BJ (cell line): ENCODE measurements around the gene BAX. TPM values are rescaled to one million over a fixed set of nuclear protein-coding genes. Genes with fewer than 3 reads are reported as not detected.

ENCODE experiments used
- CTCF ChIA-PET: fragments of 350-600 bp; formaldehyde crosslinking; extraction: SDS; loops from one replicate; lab custom pipeline; 2021; ENCODE audit warnings: antibody characterized with exemption, inconsistent platforms; lab: Yijun Ruan, JAX
- POLR2A ChIA-PET: fragments of 300-600 bp; sonication (Branson Sonifier 250); formaldehyde crosslinking; extraction: SDS; loops from one replicate; lab custom pipeline; 2021; ENCODE audit warnings: antibody characterized with exemption; lab: Charles Lee
- DNase-seq: peaks from one replicate; pipeline ENCODE4 v3.0.0-alpha.2; 2011; ENCODE audit warnings: low read depth
- H3K27me3 ChIP-seq: 2 replicates; pipeline ENCODE4 v1.6.0; 2011; ENCODE audit warnings: low read length; ENCODE audit not compliant: control insufficient read depth, insufficient read depth
- H3K36me3 ChIP-seq: 2 replicates; pipeline ENCODE4 v1.5.1; 2011; ENCODE audit warnings: low read length; ENCODE audit not compliant: control insufficient read depth, insufficient read depth
- H3K4me3 ChIP-seq: 2 replicates; pipeline ENCODE4 v1.5.1; 2011; ENCODE audit warnings: low read depth, mild to moderate bottlenecking, control low read depth, low read length
- polyA plus RNA-seq: library from polyadenylated mRNA; depleted of rRNA; stranded (reverse); fragments of >200 nt; gene quantifications from 2 replicates; pipeline ENCODE4 v1.2.3, GENCODE V29; 2011
- TF ChIP-seq, protein P1 (sequence below): IDR thresholded peaks from 2 replicates; pipeline ENCODE4 v1.5.1; 2011; ENCODE audit warnings: low read depth, mild to moderate bottlenecking, control low read depth, inconsistent platforms, low read length, moderate library complexity; ENCODE audit not compliant: insufficient read depth

Gene BAX
- polyA plus RNA-seq, 1 experiment, result 159 TPM

DNA sequence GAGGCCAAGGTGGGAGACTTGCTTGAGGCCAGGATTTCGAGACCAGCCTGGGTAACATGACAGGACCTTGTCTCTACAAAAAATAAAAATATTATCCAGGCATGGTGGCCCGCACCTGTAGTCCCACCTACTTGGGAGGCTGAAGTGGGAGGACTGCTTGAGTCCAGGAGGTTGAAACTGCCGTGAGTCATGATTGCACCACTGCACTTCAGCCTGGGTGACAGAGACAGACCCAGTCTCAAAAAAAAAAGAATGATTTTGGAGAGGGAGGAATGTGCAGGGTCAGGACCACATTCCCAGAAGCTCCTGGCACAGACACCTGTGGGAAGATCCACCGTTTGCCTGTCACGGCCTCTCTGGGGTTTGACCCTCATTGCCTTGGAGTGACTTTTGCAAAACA lies 9.3 kb upstream of the BAX start:
- DNase-seq, result no peak
- Histone ChIP-seq H3K36me3 (no peaks in the 10 kb centered on the region), H3K4me3 (no peak overlapping the region), H3K27me3 (no peaks in the 10 kb centered on the region; the same call in 1 of the 2 replicates)
- POLR2A ChIA-PET, result no interaction called here
- TF ChIP-seq, protein P1, sequence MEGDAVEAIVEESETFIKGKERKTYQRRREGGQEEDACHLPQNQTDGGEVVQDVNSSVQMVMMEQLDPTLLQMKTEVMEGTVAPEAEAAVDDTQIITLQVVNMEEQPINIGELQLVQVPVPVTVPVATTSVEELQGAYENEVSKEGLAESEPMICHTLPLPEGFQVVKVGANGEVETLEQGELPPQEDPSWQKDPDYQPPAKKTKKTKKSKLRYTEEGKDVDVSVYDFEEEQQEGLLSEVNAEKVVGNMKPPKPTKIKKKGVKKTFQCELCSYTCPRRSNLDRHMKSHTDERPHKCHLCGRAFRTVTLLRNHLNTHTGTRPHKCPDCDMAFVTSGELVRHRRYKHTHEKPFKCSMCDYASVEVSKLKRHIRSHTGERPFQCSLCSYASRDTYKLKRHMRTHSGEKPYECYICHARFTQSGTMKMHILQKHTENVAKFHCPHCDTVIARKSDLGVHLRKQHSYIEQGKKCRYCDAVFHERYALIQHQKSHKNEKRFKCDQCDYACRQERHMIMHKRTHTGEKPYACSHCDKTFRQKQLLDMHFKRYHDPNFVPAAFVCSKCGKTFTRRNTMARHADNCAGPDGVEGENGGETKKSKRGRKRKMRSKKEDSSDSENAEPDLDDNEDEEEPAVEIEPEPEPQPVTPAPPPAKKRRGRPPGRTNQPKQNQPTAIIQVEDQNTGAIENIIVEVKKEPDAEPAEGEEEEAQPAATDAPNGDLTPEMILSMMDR, result no peak
- CTCF ChIA-PET, result no interaction called here

- TF ChIP-seq, protein P1, result no peak
- ChIA-PET CTCF (no interaction called here), POLR2A (no interaction called here)
- no peak for DNase-seq
- H3K4me3 ChIP-seq, result no peak overlapping the region
- no peaks in the 10 kb centered on the region; the same call in 1 of the 2 replicates for H3K27me3 ChIP-seq
- no peaks in the 10 kb centered on the region for H3K36me3 ChIP-seq
Observed at GRCh38 chr19:48945817-48946216, 8.9 kb upstream of the BAX start.

DNA sequence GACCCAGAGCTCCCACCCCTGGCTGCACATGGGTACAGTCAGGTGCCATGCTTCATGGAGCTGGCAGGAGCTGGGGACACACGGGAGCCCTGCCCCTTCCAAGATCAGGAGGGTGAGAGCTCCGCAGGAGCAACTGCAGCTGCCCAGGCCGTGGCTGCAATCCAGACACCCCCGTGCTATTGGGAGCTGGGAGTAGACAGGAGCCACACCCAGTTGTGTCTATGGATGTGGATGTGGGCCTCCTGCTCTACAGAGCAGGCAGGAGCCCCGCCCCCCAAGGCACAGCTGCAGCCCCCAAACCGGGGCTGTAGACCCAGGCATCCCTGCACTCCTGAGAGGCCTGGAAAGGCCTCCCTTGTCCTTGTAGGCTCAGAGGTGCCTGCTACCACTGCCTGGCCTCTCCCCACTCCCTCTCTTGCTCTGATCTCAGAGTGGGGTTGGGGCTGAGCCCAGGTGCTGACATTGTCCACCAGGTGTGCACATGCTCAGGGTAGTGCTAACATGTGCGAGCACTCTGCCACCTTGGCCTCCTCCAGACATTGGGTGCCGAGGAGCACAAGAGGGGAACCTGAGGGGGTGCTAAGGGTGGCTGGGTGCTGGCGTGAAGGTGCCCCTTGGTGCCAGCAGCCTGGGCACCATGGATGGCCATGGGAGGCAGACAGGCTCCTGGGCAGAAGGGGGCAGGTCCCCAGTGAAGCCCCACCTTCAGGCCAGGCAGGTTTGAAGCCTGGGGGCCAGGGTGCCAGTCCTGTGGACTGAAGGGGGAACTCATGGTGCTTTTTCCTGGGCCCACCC lies 8.0 kb upstream of the BAX start:
- no peak overlapping the region for H3K4me3 ChIP-seq
- ChIA-PET POLR2A (no interaction called here), CTCF (no interaction called here)
- TF ChIP-seq, protein P1, result no peak
- H3K27me3 ChIP-seq, result no peaks in the 10 kb centered on the region; the same call in 1 of the 2 replicates
- no peak for DNase-seq
- H3K36me3 ChIP-seq, result no peaks in the 10 kb centered on the region

DNA sequence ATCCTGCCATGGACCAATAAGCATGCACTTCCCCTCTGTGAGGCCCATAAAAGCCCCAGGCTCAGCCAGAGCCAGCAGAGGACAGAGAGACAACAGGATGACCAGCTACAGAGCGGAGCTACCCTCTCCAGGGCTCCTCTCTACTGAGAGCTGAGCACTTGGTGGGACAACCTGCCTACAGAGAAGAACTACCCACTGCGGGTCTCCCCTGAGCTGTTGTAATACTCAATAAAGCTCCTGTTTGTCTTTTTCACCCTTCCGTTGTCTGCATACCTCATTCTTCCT lies 7.5 kb upstream of the BAX start:
- TF ChIP-seq, protein P1, result no peak
- CTCF ChIA-PET, result no interaction called here
- POLR2A ChIA-PET, result no interaction called here
- no peak overlapping the region for H3K4me3 ChIP-seq
- no peaks in the 10 kb centered on the region; the same call in 1 of the 2 replicates for H3K27me3 ChIP-seq
- DNase-seq, result no peak
- H3K36me3 ChIP-seq, result no peaks in the 10 kb centered on the region

DNA sequence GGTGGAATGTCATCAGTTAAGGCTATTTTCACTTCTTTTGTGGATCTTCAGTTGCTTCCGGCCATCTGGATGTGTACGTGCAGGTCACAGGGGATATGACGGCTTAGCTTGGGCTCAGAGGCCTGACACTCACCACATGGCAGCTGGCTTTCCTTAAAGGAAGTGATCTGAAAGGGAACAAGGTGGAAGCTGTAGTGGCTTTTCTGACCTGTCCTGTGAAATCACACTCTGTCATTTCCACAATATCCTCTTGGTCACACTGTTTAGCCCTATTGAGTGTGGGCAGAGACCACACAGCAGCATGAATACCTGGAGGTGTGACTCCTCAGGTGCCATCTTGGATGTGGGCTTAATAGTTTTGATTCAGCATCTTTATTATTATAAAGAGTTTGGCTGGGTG lies 4.5 kb upstream of the BAX start:
- POLR2A ChIA-PET, result no interaction called here
- H3K36me3 ChIP-seq, result no peaks in the 10 kb centered on the region
- no peaks in the 10 kb centered on the region; the same call in 1 of the 2 replicates for H3K27me3 ChIP-seq
- CTCF ChIA-PET, result interaction anchor here (0.6 to 1.0 kb wide), 2 partner anchors 9 to 17 kb away, joined by 5 to 6 read pairs; partner anchors contain the start of gene DHDH
- H3K4me3 ChIP-seq, result no peak overlapping the region
- no peak for DNase-seq
- TF ChIP-seq, protein P1, result no peak
